Measurements from ENCODE around the gene MTERF4.

DNA sequence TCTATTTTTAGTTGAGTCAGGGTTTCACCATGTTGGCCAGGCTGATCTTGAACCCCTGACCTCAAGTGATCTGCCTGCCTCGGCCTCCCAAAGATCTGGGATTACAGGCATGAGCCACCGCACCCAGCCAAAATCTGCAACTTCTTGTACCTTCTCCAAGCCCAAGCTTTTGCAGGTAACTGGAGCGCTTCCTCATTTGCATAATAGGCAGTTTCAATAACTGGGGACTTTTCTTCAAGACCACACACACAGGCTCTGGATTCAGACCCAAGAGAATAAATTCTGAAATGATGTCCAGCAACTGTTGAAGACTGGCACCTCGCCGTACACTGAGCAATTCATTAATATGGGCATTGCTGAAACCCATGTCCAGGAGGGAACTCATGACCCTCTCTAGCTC lies 2.8 kb downstream of the MTERF4 start:
- TF ChIP-seq POLR2A (IDR thresholded peaks at IDR 0.05) (no peak), CTCF (IDR thresholded peaks at IDR 0.05) (no peak)
